WERI-Rb-1 (cell line): ENCODE data around the gene MLIP.

Experiments used
- DNase-seq: peaks from one replicate; pipeline ENCODE4 v3.0.0-alpha.2; 2020
- H3K27ac ChIP-seq: fragments of 250-450 bp; sonication (Bioruptor Pico); 2 replicates; pipeline ENCODE4 v1.5.1; 2020; ENCODE audit warnings: mild to moderate bottlenecking, moderate library complexity
- H3K27me3 ChIP-seq: fragments of 250-450 bp; sonication (Bioruptor Pico); 2 replicates; pipeline ENCODE4 v1.5.1; 2021; ENCODE audit warnings: mild to moderate bottlenecking, low read depth, moderate library complexity; ENCODE audit not compliant: insufficient read depth, severe bottlenecking
- H3K36me3 ChIP-seq: fragments of 250-450 bp; sonication (Bioruptor Pico); 2 replicates; pipeline ENCODE4 v1.5.1; 2020; ENCODE audit warnings: mild to moderate bottlenecking, moderate library complexity
- H3K4me3 ChIP-seq: 2 replicates; pipeline ENCODE4 v1.5.1; 2011; ENCODE audit warnings: low read depth, mild to moderate bottlenecking, control low read depth, low read length
- H3K9me3 ChIP-seq: fragments of 250-450 bp; sonication (Bioruptor Pico); 2 replicates; pipeline ENCODE4 v1.5.1; 2021; ENCODE audit warnings: mild to moderate bottlenecking, moderate library complexity; ENCODE audit not compliant: severe bottlenecking
- CTCF ChIP-seq: IDR thresholded peaks from 2 replicates; pipeline ENCODE4 v1.5.1; 2011; ENCODE audit warnings: low read depth, mild to moderate bottlenecking, control low read depth, inconsistent platforms, low read length

The MLIP gene

GRCh38 chr6:54315656-54316055, 204.4 kb downstream of the MLIP start:
- DNase-seq = no peak
- Histone ChIP-seq H3K27ac (no peak overlapping the region), H3K27me3 (peaks cover 28% of the 10 kb centered on the region), H3K9me3 (no peaks in the 10 kb centered on the region), H3K4me3 (no peak overlapping the region), H3K36me3 (no peaks in the 10 kb centered on the region)
- TF ChIP-seq CTCF = no peak
